ENCODE data around the gene GALNT14. TPM values are rescaled to one million over a fixed set of nuclear protein-coding genes. Genes with fewer than 3 reads are reported as not detected.
"Not testable (repeated sequence)": the region's sequence is repeated elsewhere in the genome, so short reads cannot be mapped to it uniquely, and the experiment has no call there.

GALNT14 gene
- 0.55 TPM for total RNA-seq

GRCh38 chr2:31138037-31138962 is at the start of gene GALNT14:
Gene GALNT14, minus strand, starts transcription at chr2:31138440. Its CDS starts 354 bp downstream, at chr2:31138086.
- peak; percentile 72 for ATAC-seq

GRCh38 chr2:31187166-31187565 is 48.9 kb upstream of the GALNT14 start:
- DNase-seq (ENCODE audit: low spot score) = no peak
- ATAC-seq = no peak

More at GRCh38 chr2:31138037-31138962, at the start of gene GALNT14:
- DNase-seq (ENCODE audit: low spot score) = peak; percentile 53

- not testable (repeated sequence) for DNase-seq (ENCODE audit: low spot score); ATAC-seq
Measured at GRCh38 chr2:31183973-31184372, 45.7 kb upstream of the GALNT14 start.

GRCh38 chr2:31176742-31177141 is 38.5 kb upstream of the GALNT14 start:
- DNase-seq (ENCODE audit: low spot score) = no peak
- no peak for ATAC-seq

- ATAC-seq = no peak
- DNase-seq (ENCODE audit: low spot score) = no peak
Measured at GRCh38 chr2:31171142-31171541, 32.9 kb upstream of the GALNT14 start.

GRCh38 chr2:31170071-31170698 is 31.9 kb upstream of the GALNT14 start:
- ATAC-seq (peak; percentile 99), DNase-seq (ENCODE audit: low spot score) (peak; percentile 72)

- DNase-seq (ENCODE audit: low spot score) (no peak), ATAC-seq (no peak)
Measured at GRCh38 chr2:31168291-31168690, 30.1 kb upstream of the GALNT14 start.

- DNase-seq (ENCODE audit: low spot score) (no peak), ATAC-seq (no peak)
Measured at GRCh38 chr2:31166925-31167324, 28.7 kb upstream of the GALNT14 start.

GRCh38 chr2:31163011-31163539 is 24.8 kb upstream of the GALNT14 start:
- DNase-seq (ENCODE audit: low spot score) = no peak
- ATAC-seq = no peak

GRCh38 chr2:31161637-31162036 is 23.4 kb upstream of the GALNT14 start:
- no peak for ATAC-seq

GRCh38 chr2:31151501-31151900 is 13.3 kb upstream of the GALNT14 start:
- ATAC-seq (no peak), DNase-seq (ENCODE audit: low spot score) (no peak)

More at GRCh38 chr2:31161637-31162036, 23.4 kb upstream of the GALNT14 start:
- no peak for DNase-seq (ENCODE audit: low spot score)

GRCh38 chr2:31150120-31150670 is 12.0 kb upstream of the GALNT14 start:
- DNase-seq (ENCODE audit: low spot score) (no peak), ATAC-seq (no peak)

GRCh38 chr2:31148514-31148913 is 10.3 kb upstream of the GALNT14 start:
- no peak for ATAC-seq
- DNase-seq (ENCODE audit: low spot score) = no peak

- ATAC-seq = no peak
Measured at GRCh38 chr2:31147645-31148044, 9.4 kb upstream of the GALNT14 start.

GRCh38 chr2:31142110-31142509 is 3.9 kb upstream of the GALNT14 start:
- ATAC-seq = no peak
- DNase-seq (ENCODE audit: low spot score) = no peak

More at GRCh38 chr2:31147645-31148044, 9.4 kb upstream of the GALNT14 start:
- no peak for DNase-seq (ENCODE audit: low spot score)

GRCh38 chr2:31141443-31142085 is 3.3 kb upstream of the GALNT14 start:
- ATAC-seq = no peak
- no peak for DNase-seq (ENCODE audit: low spot score)

GRCh38 chr2:31140151-31140550 is 1.9 kb upstream of the GALNT14 start:
- ATAC-seq = no peak
- no peak for DNase-seq (ENCODE audit: low spot score)

- DNase-seq (ENCODE audit: low spot score) = no peak
- no peak for ATAC-seq
Measured at GRCh38 chr2:31139671-31140070, 1.4 kb upstream of the GALNT14 start.

GRCh38 chr2:31137211-31138036 is 816 bp downstream of the GALNT14 start:
- peak; percentile 43 for ATAC-seq
- DNase-seq (ENCODE audit: low spot score) = no peak

GRCh38 chr2:31136732-31137131 is 1.5 kb downstream of the GALNT14 start:
- ATAC-seq = no peak
- no peak for DNase-seq (ENCODE audit: low spot score)
